HEK293 (cell line): ENCODE measurements around the gene PRICKLE1.

Source experiments
- CTCF ChIA-PET: fragments of 350-600 bp; formaldehyde crosslinking; extraction: SDS; loops from one replicate; lab custom pipeline; 2021; ENCODE audit warnings: antibody characterized with exemption; lab: Yijun Ruan, JAX
- POLR2A ChIA-PET: fragments of 300-600 bp; formaldehyde crosslinking; extraction: SDS; loops from one replicate; lab custom pipeline; 2020; ENCODE audit warnings: antibody characterized with exemption, inconsistent platforms; lab: Yijun Ruan, JAX
- H3K27ac ChIP-seq: fragments of 200-500 bp; sonication (Bioruptor generic); 2 replicates; pipeline ENCODE4 v1.5.1; 2014; ENCODE audit warnings: low read depth, low read length, control low read depth, inconsistent platforms; ENCODE audit errors: extremely low read depth
- H3K36me3 ChIP-seq, 2 experiments: fragments of 200-500 bp in 1 of 2; sonication (Bioruptor generic) in 1 of 2; 1 replicate in 1 of 2; 2 replicates in 1 of 2; pipeline ENCODE4 v1.5.1; 2014 to 2017; ENCODE audit warnings: inconsistent platforms in 2 of 2, low read length in 2 of 2; ENCODE audit not compliant: control insufficient read depth in 2 of 2, insufficient read depth in 1 of 2
- H3K4me1 ChIP-seq: fragments of 200-500 bp; sonication (Bioruptor generic); 2 replicates; pipeline ENCODE4 v1.5.1; 2014; ENCODE audit warnings: mild to moderate bottlenecking, low read length, inconsistent platforms; ENCODE audit not compliant: control insufficient read depth, insufficient read depth
- H3K4me3 ChIP-seq: 2 replicates; pipeline ENCODE4 v1.5.1; 2011; ENCODE audit warnings: low read depth, mild to moderate bottlenecking, control low read depth, low read length, moderate library complexity
- H3K9me3 ChIP-seq: fragments of 200-500 bp; sonication (Bioruptor generic); 2 replicates; pipeline ENCODE4 v1.5.1; 2014; ENCODE audit warnings: low read depth, low read length, inconsistent platforms; ENCODE audit not compliant: control insufficient read depth, insufficient read depth
- GLI2 ChIP-seq: fragments of 450-650 bp; formaldehyde crosslinking; IDR thresholded peaks from 2 replicates; pipeline ENCODE4; 2017; ENCODE audit warnings: missing biosample characterization, missing genetic modification characterization, low read depth, borderline replicate concordance
- HOXD13 ChIP-seq: sonication (generic); formaldehyde crosslinking; IDR thresholded peaks from 2 replicates; pipeline ENCODE4 v1.8.0; 2022; ENCODE audit warnings: missing genetic modification reagents, borderline replicate concordance
- OVOL3 ChIP-seq: fragments of 450-650 bp; formaldehyde crosslinking; IDR thresholded peaks from 2 replicates; pipeline ENCODE4 v1.5.1; 2016; ENCODE audit warnings: missing biosample characterization, missing genetic modification characterization
- REST ChIP-seq: fragments of 450-650 bp; formaldehyde crosslinking; IDR thresholded peaks from 2 replicates; pipeline ENCODE4 v1.5.1; 2016; ENCODE audit warnings: missing biosample characterization, missing genetic modification characterization
- SALL2 ChIP-seq: fragments of 450-650 bp; formaldehyde crosslinking; IDR thresholded peaks from 2 replicates; pipeline ENCODE4 v1.5.0; 2017; ENCODE audit warnings: missing biosample characterization, mild to moderate bottlenecking, missing genetic modification characterization, borderline replicate concordance
- YY2 ChIP-seq: fragments of 450-650 bp; formaldehyde crosslinking; IDR thresholded peaks from 2 replicates; pipeline ENCODE4 v1.5.1; 2016; ENCODE audit warnings: missing biosample characterization, missing genetic modification characterization
- ZNF132 ChIP-seq: fragments of 450-650 bp; formaldehyde crosslinking; IDR thresholded peaks from 2 replicates; pipeline ENCODE4 v1.5.1; 2017; ENCODE audit warnings: missing biosample characterization, missing genetic modification characterization, borderline replicate concordance
- ZNF133 ChIP-seq: fragments of 450-650 bp; formaldehyde crosslinking; IDR thresholded peaks from 2 replicates; pipeline ENCODE4 v1.5.1; 2016; ENCODE audit warnings: missing biosample characterization, missing genetic modification characterization
- ZNF214 ChIP-seq: fragments of 450-650 bp; formaldehyde crosslinking; IDR thresholded peaks from 2 replicates; pipeline ENCODE4 v1.5.1; 2017; ENCODE audit warnings: missing biosample characterization, mild to moderate bottlenecking, missing genetic modification characterization, borderline replicate concordance
- ZNF24 ChIP-seq: fragments of 450-650 bp; formaldehyde crosslinking; IDR thresholded peaks from 2 replicates; pipeline ENCODE4 v1.5.1; 2016; ENCODE audit warnings: missing biosample characterization, missing genetic modification characterization
- ZNF274 ChIP-seq, 2 experiments: fragments of 200-500 bp in 1 of 2; fragments of 450-650 bp in 1 of 2; sonication (Bioruptor generic) in 1 of 2; formaldehyde crosslinking in 1 of 2; IDR thresholded peaks; 2 replicates each; pipeline versions ENCODE4 v1.5.1 to v1.6.1; 2014 to 2016; ENCODE audit warnings: borderline replicate concordance in 1 of 2, inconsistent platforms in 1 of 2, low read length in 1 of 2, missing biosample characterization in 1 of 2, missing genetic modification characterization in 1 of 2
- ZNF391 ChIP-seq: fragments of 450-650 bp; formaldehyde crosslinking; IDR thresholded peaks from 2 replicates; pipeline ENCODE4 v1.5.1; 2016; ENCODE audit warnings: low read depth, missing biosample characterization, missing genetic modification characterization, borderline replicate concordance
- ZNF514 ChIP-seq: fragments of 450-650 bp; formaldehyde crosslinking; IDR thresholded peaks from 2 replicates; pipeline ENCODE4 v1.5.1; 2016; ENCODE audit warnings: missing biosample characterization, missing genetic modification characterization
- ZNF571 ChIP-seq: fragments of 450-650 bp; formaldehyde crosslinking; IDR thresholded peaks from 2 replicates; pipeline ENCODE4 v1.5.0; 2017; ENCODE audit warnings: missing biosample characterization, missing genetic modification characterization
- ZNF596 ChIP-seq: fragments of 450-650 bp; IDR thresholded peaks from 2 replicates; pipeline ENCODE4 v1.5.0; 2018; ENCODE audit warnings: missing biosample characterization, mild to moderate bottlenecking, missing genetic modification characterization, moderate library complexity
- ZNF654 ChIP-seq: fragments of 450-650 bp; formaldehyde crosslinking; IDR thresholded peaks from 2 replicates; pipeline ENCODE4 v1.5.1; 2016; ENCODE audit warnings: low read depth, missing biosample characterization, missing genetic modification characterization
- ZNF658 ChIP-seq: fragments of 450-650 bp; formaldehyde crosslinking; IDR thresholded peaks from 2 replicates; pipeline ENCODE4; 2016; ENCODE audit warnings: missing biosample characterization, missing genetic modification characterization
- ZNF777 ChIP-seq: fragments of 450-650 bp; formaldehyde crosslinking; IDR thresholded peaks from 2 replicates; pipeline ENCODE4 v1.5.1; 2017; ENCODE audit warnings: missing biosample characterization, missing genetic modification characterization, borderline replicate concordance
- ZNF785 ChIP-seq: fragments of 450-650 bp; formaldehyde crosslinking; IDR thresholded peaks from 2 replicates; pipeline ENCODE4 v1.5.1; 2016; ENCODE audit warnings: missing biosample characterization, missing genetic modification characterization
- ZNF830 ChIP-seq: fragments of 450-650 bp; IDR thresholded peaks from 2 replicates; pipeline ENCODE4 v1.5.0; 2018; ENCODE audit warnings: missing biosample characterization, missing genetic modification characterization, low read depth, mild to moderate bottlenecking, moderate library complexity
- ZNF837 ChIP-seq: fragments of 450-650 bp; formaldehyde crosslinking; IDR thresholded peaks from 2 replicates; pipeline ENCODE4 v1.5.1; 2016; ENCODE audit warnings: missing biosample characterization, missing genetic modification characterization
- ZSCAN23 ChIP-seq: fragments of 450-650 bp; formaldehyde crosslinking; IDR thresholded peaks from 2 replicates; pipeline ENCODE4 v1.5.1; 2016; ENCODE audit warnings: missing biosample characterization, missing genetic modification characterization
- TF ChIP-seq, protein P1 (sequence below): fragments of 450-650 bp; formaldehyde crosslinking; IDR thresholded peaks from 2 replicates; pipeline ENCODE4 v1.5.1; 2016; ENCODE audit warnings: missing biosample characterization, missing genetic modification characterization

PRICKLE1 gene

GRCh38 chr12:42468921-42469320 is 120.6 kb downstream of the PRICKLE1 start:
- TF ChIP-seq HOXD13 (CRISPR knock-in tag): no peak
- no peak for TF ChIP-seq ZNF24 (tag by site-specific recombination)
- TF ChIP-seq ZNF837 (tag by site-specific recombination): no peak
- TF ChIP-seq ZSCAN23 (tag by site-specific recombination): no peak
- TF ChIP-seq ZNF785: no peak
- no peak for TF ChIP-seq ZNF274 (IDR thresholded peaks at IDR 0.05; ENCODE audit: low read length)
- TF ChIP-seq ZNF274 (tag by site-specific recombination; IDR thresholded peaks at IDR 0.05; ENCODE audit: borderline replicate concordance): no peak
- TF ChIP-seq ZNF596: no peak
- CTCF ChIA-PET: interaction anchor here (0.8 to 1.7 kb wide), 2 partner anchors 10 to 14 kb away, joined by 3 to 8 read pairs; no protein-coding TSS in a partner anchor
- H3K36me3 ChIP-seq: peaks cover 13 to 51% of the 10 kb centered on the region in 2 experiments
- H3K4me3 ChIP-seq: no peak overlapping the region
- no peak overlapping the region for H3K27ac ChIP-seq
- H3K4me1 ChIP-seq: peaks cover 5% of the 10 kb centered on the region
- H3K9me3 ChIP-seq: no peaks in the 10 kb centered on the region
- POLR2A ChIA-PET: no interaction called here

DNA sequence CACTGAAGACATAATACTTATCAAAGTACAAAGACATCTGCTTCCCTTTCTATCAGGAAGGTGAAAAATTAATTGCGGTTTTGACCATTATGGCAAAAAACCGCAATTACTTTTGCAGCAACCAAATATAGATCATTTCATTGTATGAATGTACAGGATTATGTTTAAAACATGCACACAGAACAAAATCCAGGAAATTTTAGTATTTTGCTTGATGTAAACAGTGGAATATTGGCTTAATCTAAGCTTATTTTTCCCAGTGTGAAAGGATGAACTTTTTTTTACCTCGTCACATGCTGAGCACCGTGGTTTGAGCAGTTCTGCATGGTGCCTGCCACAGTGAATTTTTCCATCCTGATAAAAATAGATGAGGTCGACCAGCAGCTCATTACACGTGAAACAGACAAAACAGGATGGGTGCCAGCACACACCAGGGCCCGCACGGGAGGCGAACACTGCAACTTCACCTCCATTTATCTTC is 121.2 kb downstream of the PRICKLE1 start:
- peaks cover 5% of the 10 kb centered on the region for H3K4me1 ChIP-seq
- ChIA-PET POLR2A (no interaction called here), CTCF (interaction anchor here (0.5 to 1.7 kb wide), 4 partner anchors 11 to 425 kb away, joined by 3 to 8 read pairs (median 3); no protein-coding TSS in a partner anchor)
- TF ChIP-seq ZNF132 (no peak), ZNF830 (tag by site-specific recombination) (no peak), ZNF514 (tag by site-specific recombination) (no peak), GLI2 (tag by site-specific recombination) (no peak), YY2 (tag by site-specific recombination) (no peak), ZNF571 (no peak), ZNF214 (tag by site-specific recombination) (no peak), OVOL3 (no peak), ZNF777 (tag by site-specific recombination) (no peak), ZNF654 (tag by site-specific recombination) (no peak), ZNF133 (tag by site-specific recombination) (no peak), SALL2 (tag by site-specific recombination) (no peak), REST (tag by site-specific recombination) (no peak), ZNF658 (no peak), ZNF391 (tag by site-specific recombination) (no peak)
- TF ChIP-seq, protein P1, sequence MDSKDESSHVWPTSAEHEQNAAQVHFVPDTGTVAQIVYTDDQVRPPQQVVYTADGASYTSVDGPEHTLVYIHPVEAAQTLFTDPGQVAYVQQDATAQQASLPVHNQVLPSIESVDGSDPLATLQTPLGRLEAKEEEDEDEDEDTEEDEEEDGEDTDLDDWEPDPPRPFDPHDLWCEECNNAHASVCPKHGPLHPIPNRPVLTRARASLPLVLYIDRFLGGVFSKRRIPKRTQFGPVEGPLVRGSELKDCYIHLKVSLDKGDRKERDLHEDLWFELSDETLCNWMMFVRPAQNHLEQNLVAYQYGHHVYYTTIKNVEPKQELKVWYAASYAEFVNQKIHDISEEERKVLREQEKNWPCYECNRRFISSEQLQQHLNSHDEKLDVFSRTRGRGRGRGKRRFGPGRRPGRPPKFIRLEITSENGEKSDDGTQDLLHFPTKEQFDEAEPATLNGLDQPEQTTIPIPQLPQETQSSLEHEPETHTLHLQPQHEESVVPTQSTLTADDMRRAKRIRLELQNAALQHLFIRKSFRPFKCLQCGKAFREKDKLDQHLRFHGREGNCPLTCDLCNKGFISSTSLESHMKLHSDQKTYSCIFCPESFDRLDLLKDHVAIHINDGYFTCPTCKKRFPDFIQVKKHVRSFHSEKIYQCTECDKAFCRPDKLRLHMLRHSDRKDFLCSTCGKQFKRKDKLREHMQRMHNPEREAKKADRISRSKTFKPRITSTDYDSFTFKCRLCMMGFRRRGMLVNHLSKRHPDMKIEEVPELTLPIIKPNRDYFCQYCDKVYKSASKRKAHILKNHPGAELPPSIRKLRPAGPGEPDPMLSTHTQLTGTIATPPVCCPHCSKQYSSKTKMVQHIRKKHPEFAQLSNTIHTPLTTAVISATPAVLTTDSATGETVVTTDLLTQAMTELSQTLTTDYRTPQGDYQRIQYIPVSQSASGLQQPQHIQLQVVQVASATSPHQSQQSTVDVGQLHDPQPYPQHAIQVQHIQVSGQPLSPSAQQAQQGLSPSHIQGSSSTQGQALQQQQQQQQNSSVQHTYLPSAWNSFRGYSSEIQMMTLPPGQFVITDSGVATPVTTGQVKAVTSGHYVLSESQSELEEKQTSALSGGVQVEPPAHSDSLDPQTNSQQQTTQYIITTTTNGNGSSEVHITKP (tag by site-specific recombination): no peak
- H3K9me3 ChIP-seq: no peaks in the 10 kb centered on the region
- H3K36me3 ChIP-seq: peaks cover 18 to 56% of the 10 kb centered on the region in 2 experiments
- no peak overlapping the region for H3K27ac ChIP-seq
- no peak overlapping the region for H3K4me3 ChIP-seq
